BLaER1 treated with 17β-estradiol and CSF1 and Interleukin-3, amounts not matched to agents 10 nM and 100 nM (cell line): ENCODE results near the gene ADAMTS2.

ENCODE experiments used
- H3K27ac ChIP-seq, 11 experiments: shearing (Covaris generic); formaldehyde crosslinking; 2 replicates each; pipeline ENCODE4 v1.8.1; 2022
- H3K27me3 ChIP-seq, 11 experiments: shearing (Covaris generic); formaldehyde crosslinking; 2 replicates each; pipeline ENCODE4 v1.8.1; 2022
- H3K36me3 ChIP-seq, 11 experiments: shearing (Covaris generic); formaldehyde crosslinking; 2 replicates each; pipeline ENCODE4 v1.8.1; 2022
- H3K4me1 ChIP-seq, 10 experiments: shearing (Covaris generic); formaldehyde crosslinking; 2 replicates each; pipeline ENCODE4 v1.8.1; 2022
- H3K4me2 ChIP-seq, 11 experiments: shearing (Covaris generic); formaldehyde crosslinking; 2 replicates each; pipeline ENCODE4 v1.8.1; 2022
- H3K4me3 ChIP-seq, 10 experiments: shearing (Covaris generic); formaldehyde crosslinking; 2 replicates each; pipeline ENCODE4 v1.8.1; 2022
- H3K9ac ChIP-seq, 11 experiments: shearing (Covaris generic); formaldehyde crosslinking; 2 replicates each; pipeline ENCODE4 v1.8.1; 2022
- H3K9me3 ChIP-seq, 11 experiments: shearing (Covaris generic); formaldehyde crosslinking; replicated peaks in 1 of 11; 2 replicates each; pipeline ENCODE4 v1.8.1; 2022
- H4K20me1 ChIP-seq, 11 experiments: shearing (Covaris generic); formaldehyde crosslinking; 2 replicates each; pipeline ENCODE4 v1.8.1; 2022
- Cebpa-rat ChIP-seq, 11 experiments: shearing (Covaris generic); IDR thresholded peaks; 2 replicates each; pipeline ENCODE4 v1.8.1; 2022

The ADAMTS2 gene

DNA sequence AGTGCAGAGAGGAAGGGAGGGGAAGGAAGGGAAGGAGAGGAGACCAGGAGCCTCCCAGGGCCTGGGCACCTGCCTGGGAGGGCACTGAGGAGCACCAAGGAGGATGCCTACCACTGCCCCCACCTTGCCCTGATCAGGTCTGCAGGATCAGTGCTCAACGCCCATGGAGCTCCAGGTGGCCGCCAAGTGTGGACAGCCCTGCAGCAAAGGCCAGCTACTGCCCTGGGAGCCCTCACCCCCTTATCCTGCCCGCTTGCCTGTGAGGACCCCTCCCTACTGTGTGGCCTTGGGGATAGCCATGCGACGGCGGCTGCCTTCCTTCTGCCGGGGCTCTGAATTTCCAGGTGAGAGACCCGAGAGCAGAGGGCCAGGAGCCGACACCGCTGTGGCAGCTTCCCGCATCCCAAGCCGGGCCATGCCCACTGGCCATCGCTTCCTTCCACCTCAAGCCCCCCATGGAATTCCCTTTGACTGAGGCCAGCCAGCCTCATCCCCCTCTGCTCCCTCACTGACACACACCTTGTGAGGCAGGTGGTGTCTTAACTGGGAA, 12.4 kb downstream of the ADAMTS2 start:
- Histone ChIP-seq H4K20me1 (peaks cover 0 to 30% (median 0%) of the 10 kb centered on the region in 11 experiments; a peak in 4 of 22 replicates), H3K4me2 (no peak overlapping the region), H3K9ac (no peak overlapping the region), H3K4me3 (no peak overlapping the region), H3K9me3 (peaks cover 0 to 4% (median 0%) of the 10 kb centered on the region in 11 experiments; a peak in 1 of 22 replicates), H3K36me3 (no peaks in the 10 kb centered on the region), H3K27me3 (no peaks in the 10 kb centered on the region), H3K4me1 (peaks cover 0 to 19% (median 5%) of the 10 kb centered on the region in 10 experiments; a peak in 13 of 20 replicates), H3K27ac (no peak overlapping the region)
- no peak for TF ChIP-seq Cebpa-rat (IDR thresholded peaks at IDR 0.05)

DNA sequence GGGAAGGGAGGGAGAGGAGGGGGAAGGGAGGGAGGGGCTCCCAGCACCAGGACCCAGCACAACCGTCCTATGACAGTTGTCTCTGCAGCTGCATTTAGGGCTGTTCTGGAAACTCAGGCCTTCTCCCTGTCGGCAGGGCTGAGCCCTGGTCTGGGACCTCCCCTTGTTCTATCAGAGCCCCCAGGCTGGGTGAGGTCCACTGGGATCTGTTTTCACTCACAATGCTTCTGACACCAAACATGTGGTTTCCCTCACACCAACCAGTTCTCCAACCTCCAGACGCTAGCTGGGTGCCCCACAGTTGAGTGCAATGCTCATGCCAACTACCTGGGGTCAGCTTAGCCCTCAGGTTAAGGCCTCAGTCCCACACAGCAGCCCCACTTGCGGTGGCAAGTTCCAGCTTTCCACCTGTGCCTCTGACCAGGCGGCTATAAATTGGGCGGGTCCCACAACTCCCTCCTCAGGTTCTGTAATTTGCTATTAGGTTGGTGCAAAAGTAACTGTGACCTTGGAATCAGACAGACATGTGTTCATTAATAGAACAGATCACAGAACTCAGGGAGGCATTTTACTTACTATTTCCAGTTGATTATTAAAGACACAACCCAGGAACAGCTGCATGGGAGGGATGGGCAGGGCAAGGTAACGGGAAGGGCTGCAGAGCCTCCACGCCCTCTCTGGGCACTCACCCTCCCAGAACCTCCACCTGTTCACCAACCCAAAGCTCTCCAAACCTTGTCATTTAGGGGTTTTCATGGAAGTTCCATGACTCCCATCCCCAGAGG, 13.5 kb downstream of the ADAMTS2 start:
- Histone ChIP-seq H3K27ac (no peak overlapping the region), H4K20me1 (peaks cover 0 to 31% (median 0%) of the 10 kb centered on the region in 11 experiments; a peak in 4 of 22 replicates), H3K4me2 (peak overlapping the region in 5 of 11 experiments; percentile 31 to 54 (median 40); a peak in 8 of 22 replicates), H3K36me3 (no peaks in the 10 kb centered on the region), H3K9me3 (peaks cover 0 to 4% (median 0%) of the 10 kb centered on the region in 11 experiments; a peak in 1 of 22 replicates), H3K9ac (no peak overlapping the region), H3K27me3 (no peaks in the 10 kb centered on the region), H3K4me1 (peaks cover 9 to 30% (median 15%) of the 10 kb centered on the region in 10 experiments; a peak in 19 of 20 replicates), H3K4me3 (no peak overlapping the region)
- TF ChIP-seq Cebpa-rat (IDR thresholded peaks at IDR 0.05): no peak

DNA sequence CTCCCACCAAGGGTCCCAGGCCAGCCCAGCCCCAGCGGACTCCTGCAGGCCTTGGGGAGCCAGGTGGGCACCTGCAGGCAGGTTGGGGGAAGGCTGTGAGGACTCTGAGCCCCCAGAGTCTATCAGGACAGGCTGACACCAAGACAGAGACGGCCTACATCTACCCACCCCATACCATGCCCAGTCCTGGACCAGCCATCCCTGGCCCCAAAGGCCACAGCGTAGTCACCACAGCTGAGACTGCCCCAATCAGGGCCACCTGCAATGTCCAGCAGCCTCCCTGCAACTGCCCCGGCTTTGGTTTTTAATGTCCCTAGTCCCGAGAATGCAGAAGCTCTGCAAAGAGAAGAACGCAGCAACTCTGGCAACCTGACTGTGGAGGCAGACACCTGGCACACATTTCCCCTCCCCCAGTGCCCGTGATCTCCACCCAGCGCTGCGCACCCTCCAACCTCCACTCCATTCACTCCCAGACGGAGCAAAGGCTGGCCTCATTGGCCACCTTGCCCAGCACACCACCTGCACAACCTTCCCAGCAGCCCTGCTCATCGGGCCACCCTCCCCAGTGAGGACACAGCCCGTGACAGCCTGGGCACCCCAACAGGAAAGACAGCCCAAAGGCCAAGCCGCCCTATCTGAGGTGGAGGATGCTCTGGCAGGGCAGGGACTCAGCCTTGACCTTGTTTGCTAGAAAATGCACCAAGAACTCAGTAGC, 14.9 kb downstream of the ADAMTS2 start:
- Histone ChIP-seq H3K4me2 (peak overlapping the region in 2 of 11 experiments; percentile 5 to 36; a peak in 3 of 22 replicates), H3K36me3 (no peaks in the 10 kb centered on the region), H3K4me1 (peaks cover 9 to 34% (median 18%) of the 10 kb centered on the region in 10 experiments; a peak in 19 of 20 replicates), H3K9ac (no peak overlapping the region), H3K27ac (no peak overlapping the region), H3K4me3 (no peak overlapping the region), H4K20me1 (peaks cover 0 to 26% (median 0%) of the 10 kb centered on the region in 11 experiments; a peak in 4 of 22 replicates), H3K9me3 (peaks cover 0 to 4% (median 0%) of the 10 kb centered on the region in 11 experiments; a peak in 1 of 22 replicates), H3K27me3 (no peaks in the 10 kb centered on the region)
- no peak for TF ChIP-seq Cebpa-rat (IDR thresholded peaks at IDR 0.05)

DNA sequence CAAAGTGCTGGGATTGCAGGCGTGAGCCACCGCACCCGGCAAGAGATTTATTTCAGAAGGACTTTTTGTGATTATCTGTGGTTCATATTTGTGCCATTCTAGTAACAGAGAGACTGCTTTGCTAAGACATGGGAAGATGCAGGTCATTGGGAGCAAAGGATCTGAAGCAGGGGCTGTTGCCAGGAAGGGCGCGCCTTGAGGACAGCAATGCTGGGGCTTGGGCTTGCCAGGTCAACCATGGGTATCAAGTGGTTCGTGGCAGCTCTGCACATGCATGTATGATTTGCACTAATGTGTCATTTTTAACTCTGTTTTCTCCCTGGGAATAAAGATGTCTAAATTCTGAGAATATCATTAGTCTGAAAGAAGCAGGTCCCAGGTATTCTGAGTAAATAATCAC, 17.0 kb downstream of the ADAMTS2 start:
- Histone ChIP-seq H3K4me1 (peaks cover 9 to 38% (median 23%) of the 10 kb centered on the region in 10 experiments; a peak in 19 of 20 replicates), H3K9ac (no peak overlapping the region), H3K4me2 (no peak overlapping the region), H3K27ac (no peak overlapping the region), H3K36me3 (no peaks in the 10 kb centered on the region), H4K20me1 (peaks cover 0 to 27% (median 0%) of the 10 kb centered on the region in 11 experiments; a peak in 4 of 22 replicates), H3K9me3 (peaks cover 0 to 4% (median 0%) of the 10 kb centered on the region in 11 experiments; a peak in 1 of 22 replicates), H3K27me3 (no peaks in the 10 kb centered on the region; a peak in 1 of 22 replicates), H3K4me3 (no peak overlapping the region)
- TF ChIP-seq Cebpa-rat (IDR thresholded peaks at IDR 0.05): no peak

DNA sequence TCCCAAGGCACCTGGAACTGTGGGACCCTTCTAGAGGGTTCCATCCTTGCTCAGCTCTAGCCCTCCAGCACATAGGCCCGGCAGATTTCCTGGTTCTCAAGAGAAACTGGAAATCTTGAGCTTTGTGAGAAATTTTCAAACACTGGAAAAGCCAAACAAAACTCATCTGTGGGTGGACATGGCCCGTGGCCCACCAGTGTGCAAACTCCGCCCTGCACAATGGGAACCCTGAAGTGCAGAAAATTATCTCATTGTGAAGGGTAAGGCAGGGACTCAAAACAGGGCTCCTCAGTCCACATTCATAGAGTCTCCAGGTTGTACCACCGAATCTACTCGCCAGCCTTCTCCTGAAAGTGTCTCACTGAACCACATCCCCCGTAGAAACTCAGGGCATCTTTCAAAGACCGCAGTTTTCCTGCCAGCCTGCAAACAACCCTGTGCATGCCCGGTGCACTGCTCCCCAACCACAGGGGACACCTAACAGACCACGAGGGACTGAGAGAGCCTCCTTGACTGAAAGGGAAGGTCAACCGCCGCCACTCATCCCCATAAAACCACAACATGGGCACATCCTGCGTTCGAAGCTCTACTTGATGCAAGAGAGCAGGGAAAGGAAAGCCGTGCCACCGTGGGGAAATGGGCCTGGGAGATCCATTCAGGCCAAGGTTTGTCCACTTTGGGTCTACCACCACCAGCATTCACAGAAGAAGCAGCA, 18.1 kb downstream of the ADAMTS2 start:
- H3K9ac ChIP-seq: no peak overlapping the region
- H3K27me3 ChIP-seq: peaks cover 0 to 6% (median 0%) of the 10 kb centered on the region in 11 experiments; a peak in 1 of 22 replicates
- peaks cover 0 to 31% (median 0%) of the 10 kb centered on the region in 11 experiments; a peak in 4 of 22 replicates for H4K20me1 ChIP-seq
- H3K4me2 ChIP-seq: peak overlapping the region; percentile 39 to 77 (median 59)
- H3K9me3 ChIP-seq: peaks cover 0 to 4% (median 0%) of the 10 kb centered on the region in 11 experiments; a peak in 1 of 22 replicates
- no peak overlapping the region for H3K4me3 ChIP-seq
- no peak for TF ChIP-seq Cebpa-rat (IDR thresholded peaks at IDR 0.05)
- no peak overlapping the region for H3K27ac ChIP-seq
- H3K36me3 ChIP-seq: no peaks in the 10 kb centered on the region
- H3K4me1 ChIP-seq: peaks cover 9 to 48% (median 34%) of the 10 kb centered on the region in 10 experiments; a peak in 19 of 20 replicates

DNA sequence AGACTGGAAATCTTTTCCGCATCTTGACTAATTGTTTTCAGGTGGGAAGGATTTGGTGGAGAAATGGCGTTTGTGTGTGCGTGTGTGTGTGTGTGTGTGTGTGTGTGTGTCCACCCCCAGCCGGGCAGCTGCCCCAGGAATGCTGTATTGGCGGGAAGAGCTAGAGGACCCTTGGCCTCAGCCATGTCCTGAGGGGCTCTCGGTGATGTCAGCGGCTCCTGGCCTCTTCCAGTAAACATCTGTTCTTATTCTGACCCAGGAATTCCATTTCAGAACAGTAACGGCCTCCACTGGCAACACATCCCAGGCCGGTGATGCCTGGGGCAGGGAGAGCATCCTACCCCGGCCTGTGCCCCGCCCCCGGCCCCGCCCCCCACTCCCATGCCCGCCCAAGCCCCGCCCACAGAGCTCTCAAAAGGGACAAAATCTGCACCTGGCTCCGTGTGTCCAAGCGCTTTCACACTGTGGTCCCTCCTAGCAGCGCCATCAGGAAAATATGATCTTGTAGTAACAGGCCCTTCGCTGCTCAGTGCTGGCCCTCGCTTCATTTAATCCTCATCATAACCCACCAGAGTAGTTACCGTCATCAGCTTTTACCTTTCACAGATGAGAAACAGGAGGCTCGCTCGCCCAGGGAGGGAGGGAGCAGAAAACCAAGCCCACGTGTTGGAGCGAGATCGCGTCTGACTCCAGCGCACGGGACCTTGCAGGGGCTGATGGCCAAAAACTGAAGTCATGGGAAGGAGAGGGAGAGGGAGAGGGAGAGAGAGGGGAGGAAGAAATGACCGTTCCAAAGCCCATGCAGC, 18.9 kb downstream of the ADAMTS2 start:
- no peaks in the 10 kb centered on the region for H3K36me3 ChIP-seq
- no peak for TF ChIP-seq Cebpa-rat (IDR thresholded peaks at IDR 0.05)
- H3K4me2 ChIP-seq: peak overlapping the region in 9 of 11 experiments; percentile 40 to 77 (median 62); a peak in 17 of 22 replicates
- no peak overlapping the region for H3K4me3 ChIP-seq
- peaks cover 0 to 6% (median 0%) of the 10 kb centered on the region in 11 experiments; a peak in 2 of 22 replicates for H3K27me3 ChIP-seq
- peaks cover 0 to 4% (median 0%) of the 10 kb centered on the region in 11 experiments; a peak in 1 of 22 replicates for H3K9me3 ChIP-seq
- H4K20me1 ChIP-seq: peaks cover 0 to 32% (median 0%) of the 10 kb centered on the region in 11 experiments; a peak in 4 of 22 replicates
- no peak overlapping the region for H3K9ac ChIP-seq
- H3K4me1 ChIP-seq: peaks cover 9 to 45% (median 30%) of the 10 kb centered on the region in 10 experiments; a peak in 19 of 20 replicates
- no peak overlapping the region for H3K27ac ChIP-seq

DNA sequence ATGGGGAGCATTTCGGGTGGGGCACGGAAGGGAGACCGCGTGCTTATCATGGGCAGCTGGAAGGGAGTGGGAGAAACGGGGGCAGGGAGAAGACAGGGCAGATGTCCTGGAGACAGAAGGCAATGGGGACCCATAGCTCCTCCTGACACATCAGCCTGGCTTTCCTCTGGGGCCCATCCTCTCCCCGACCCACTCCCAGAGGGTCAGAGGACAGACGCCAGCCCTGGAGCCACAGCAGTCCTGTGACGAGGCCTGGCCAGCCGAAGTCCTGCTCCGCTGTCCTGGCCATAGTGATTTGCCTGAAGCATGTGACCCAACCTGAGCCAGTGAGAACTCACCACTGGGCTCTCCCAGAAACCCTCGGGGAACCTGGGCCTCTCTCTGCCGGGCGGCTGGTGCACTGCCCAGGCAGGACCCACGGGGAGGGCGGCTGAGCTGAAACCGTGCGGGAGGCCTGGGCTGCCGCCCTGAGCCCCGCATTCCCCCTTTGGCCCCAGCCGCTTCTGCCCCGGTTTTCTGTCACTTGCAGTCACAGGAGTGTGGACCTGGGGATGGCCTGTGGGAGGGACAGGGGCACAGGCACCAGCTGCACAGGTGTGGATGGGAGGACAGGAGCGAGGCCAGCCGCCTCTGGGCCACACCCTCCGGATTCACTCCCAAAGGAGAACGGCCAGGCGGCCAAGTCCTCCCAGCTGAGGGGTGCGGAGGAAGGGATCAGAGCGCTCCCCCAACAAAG, 19.8 kb downstream of the ADAMTS2 start:
- Histone ChIP-seq H3K36me3 (no peaks in the 10 kb centered on the region), H3K9me3 (peaks cover 0 to 4% (median 0%) of the 10 kb centered on the region in 11 experiments; a peak in 1 of 22 replicates), H3K4me3 (no peak overlapping the region), H3K27ac (no peak overlapping the region), H3K4me1 (peaks cover 9 to 39% (median 30%) of the 10 kb centered on the region in 10 experiments), H3K4me2 (no peak overlapping the region), H3K9ac (no peak overlapping the region), H4K20me1 (peaks cover 0 to 34% (median 0%) of the 10 kb centered on the region in 11 experiments; a peak in 4 of 22 replicates), H3K27me3 (peaks cover 0 to 6% (median 0%) of the 10 kb centered on the region in 11 experiments; a peak in 2 of 22 replicates)
- no peak for TF ChIP-seq Cebpa-rat (IDR thresholded peaks at IDR 0.05)
